H9 (cell line): ENCODE data around the gene PLAC1. TPM values are rescaled to one million over a fixed set of nuclear protein-coding genes. Genes with fewer than 3 reads are reported as not detected.

ENCODE experiments used
- DNase-seq: peaks from one replicate; pipeline ENCODE4 v3.0.0-alpha.2; 2017
- H2AFZ ChIP-seq: one replicate; pipeline ENCODE4 v1.6.1; 2013; ENCODE audit warnings: mild to moderate bottlenecking, low read length, control low read depth, moderate library complexity
- H2AK5ac ChIP-seq: 2 replicates; pipeline ENCODE4 v1.6.1; 2013; ENCODE audit warnings: low read length, control low read depth, mixed read lengths; ENCODE audit not compliant: insufficient read length
- H2BK120ac ChIP-seq: one replicate; pipeline ENCODE4 v1.6.1; 2013; ENCODE audit warnings: low read depth, mild to moderate bottlenecking, low read length, control low read depth, inconsistent platforms; ENCODE audit not compliant: poor library complexity, severe bottlenecking
- H2BK12ac ChIP-seq: 2 replicates; pipeline ENCODE4 v1.6.1; 2013; ENCODE audit warnings: low read length, control low read depth, mixed read lengths, low read depth; ENCODE audit not compliant: insufficient read length
- H2BK15ac ChIP-seq: 2 replicates; pipeline ENCODE4 v1.6.1; 2013; ENCODE audit warnings: low read depth, low read length, control low read depth
- H2BK20ac ChIP-seq: one replicate; pipeline ENCODE4 v1.6.1; 2013; ENCODE audit warnings: low read depth, mild to moderate bottlenecking, low read length, control low read depth, inconsistent platforms; ENCODE audit not compliant: poor library complexity, severe bottlenecking
- H2BK5ac ChIP-seq: 2 replicates; pipeline ENCODE4 v1.6.1; 2013; ENCODE audit warnings: low read length, control low read depth, mixed read lengths; ENCODE audit not compliant: insufficient read length
- H3K14ac ChIP-seq: 2 replicates; pipeline ENCODE4 v1.6.1; 2013; ENCODE audit warnings: low read length, control low read depth; ENCODE audit not compliant: insufficient read depth
- H3K18ac ChIP-seq: 2 replicates; pipeline ENCODE4 v1.6.1; 2013; ENCODE audit warnings: low read depth, mild to moderate bottlenecking, mixed read lengths, low read length, control low read depth; ENCODE audit not compliant: insufficient read length
- H3K23ac ChIP-seq: 2 replicates; pipeline ENCODE4 v1.6.1; 2013; ENCODE audit warnings: low read length, control low read depth, mixed read lengths, low read depth; ENCODE audit not compliant: insufficient read length
- H3K23me2 ChIP-seq: 2 replicates; pipeline ENCODE4 v1.6.1; 2013; ENCODE audit warnings: low read depth, mild to moderate bottlenecking, mixed read lengths, low read length, control low read depth; ENCODE audit not compliant: insufficient read length, poor library complexity, severe bottlenecking
- H3K27ac ChIP-seq: 2 replicates; pipeline ENCODE4 v1.5.1; 2013; ENCODE audit warnings: low read length, control low read depth, mixed read lengths, low read depth; ENCODE audit not compliant: insufficient read length
- H3K27me3 ChIP-seq: 2 replicates; pipeline ENCODE4 v1.6.1; 2013; ENCODE audit warnings: low read length, control low read depth, inconsistent platforms; ENCODE audit not compliant: insufficient read depth
- H3K4ac ChIP-seq: 2 replicates; pipeline ENCODE4 v1.6.1; 2013; ENCODE audit warnings: low read depth, mild to moderate bottlenecking, control low read depth, inconsistent platforms, low read length, moderate library complexity
- H3K4me1 ChIP-seq: 2 replicates; pipeline ENCODE4 v1.6.1; 2013; ENCODE audit warnings: low read length, control low read depth, inconsistent platforms; ENCODE audit not compliant: insufficient read depth
- H3K4me2 ChIP-seq: 2 replicates; pipeline ENCODE4 v1.6.1; 2013; ENCODE audit warnings: low read length, control low read depth, mixed read lengths; ENCODE audit not compliant: insufficient read length, insufficient read depth
- H3K56ac ChIP-seq: 2 replicates; pipeline ENCODE4 v1.6.1; 2013; ENCODE audit warnings: low read depth, mild to moderate bottlenecking, mixed read lengths, low read length, control low read depth; ENCODE audit not compliant: insufficient read length
- H3K79me1 ChIP-seq: 2 replicates; pipeline ENCODE4 v1.6.1; 2013; ENCODE audit warnings: low read depth, mild to moderate bottlenecking, moderate library complexity, low read length, control low read depth, inconsistent platforms; ENCODE audit not compliant: insufficient read depth, poor library complexity, severe bottlenecking
- H3K79me2 ChIP-seq: 2 replicates; pipeline ENCODE4 v1.6.1; 2013; ENCODE audit warnings: low read length, control low read depth, inconsistent platforms; ENCODE audit not compliant: insufficient read depth
- H3K9ac ChIP-seq: 2 replicates; pipeline ENCODE4 v1.6.1; 2013; ENCODE audit warnings: low read length, control low read depth, mixed read lengths; ENCODE audit not compliant: insufficient read length; ENCODE audit errors: extremely low read depth
- H3K9me3 ChIP-seq: one replicate; pipeline ENCODE4 v1.6.1; 2013; ENCODE audit warnings: low read depth, low read length, inconsistent platforms; ENCODE audit not compliant: control insufficient read depth
- H3T11ph ChIP-seq: one replicate; pipeline ENCODE4 v1.6.1; 2013; ENCODE audit warnings: mild to moderate bottlenecking, low read length, control low read depth, inconsistent platforms
- H4K20me1 ChIP-seq: one replicate; pipeline ENCODE4 v1.6.1; 2013; ENCODE audit not compliant: control insufficient read depth, insufficient read length, insufficient read depth
- H4K5ac ChIP-seq: 2 replicates; pipeline ENCODE4 v1.6.1; 2013; ENCODE audit warnings: low read depth, mild to moderate bottlenecking, mixed read lengths, low read length, control low read depth; ENCODE audit not compliant: insufficient read length
- H4K8ac ChIP-seq: replicated peaks from 2 replicates; pipeline ENCODE4 v1.6.1; 2013; ENCODE audit warnings: low read length, control low read depth, mixed read lengths, low read depth; ENCODE audit not compliant: insufficient read length
- H4K91ac ChIP-seq: 2 replicates; pipeline ENCODE4 v1.6.1; 2013; ENCODE audit warnings: low read depth, mild to moderate bottlenecking, moderate library complexity, mixed read lengths, low read length, control low read depth; ENCODE audit not compliant: insufficient read length
- H3K27ac Mint-ChIP-seq, 3 experiments: 2 replicates in 2 of 3; 3 replicates in 1 of 3; pipeline ENCODE4 v1.8.0; 2020 to 2021; ENCODE audit warnings: mixed read lengths in 3 of 3, mild to moderate bottlenecking in 1 of 3, moderate library complexity in 1 of 3
- H3K27me3 Mint-ChIP-seq: 2 replicates; pipeline ENCODE4 v1.8.0; 2021; ENCODE audit warnings: low read depth, mild to moderate bottlenecking, moderate library complexity, mixed read lengths
- H3K36me3 Mint-ChIP-seq, 3 experiments: 2 replicates in 2 of 3; 3 replicates in 1 of 3; pipeline ENCODE4 v1.8.0; 2020 to 2021; ENCODE audit warnings: low read depth in 3 of 3, mixed read lengths in 3 of 3; ENCODE audit not compliant: insufficient read depth in 1 of 3
- H3K4me1 Mint-ChIP-seq, 2 experiments: 2 replicates each; pipeline ENCODE4 v1.8.0; 2020; ENCODE audit warnings: mixed read lengths in 2 of 2
- H3K4me3 Mint-ChIP-seq, 2 experiments: 2 replicates in 1 of 2; 3 replicates in 1 of 2; pipeline ENCODE4 v1.8.0; 2020 to 2021; ENCODE audit warnings: mild to moderate bottlenecking in 2 of 2, mixed read lengths in 2 of 2, moderate library complexity in 1 of 2
- H3K9me3 Mint-ChIP-seq, 2 experiments: 2 replicates in 1 of 2; 3 replicates in 1 of 2; pipeline ENCODE4 v1.8.0; 2020; ENCODE audit warnings: mild to moderate bottlenecking in 2 of 2, mixed read lengths in 2 of 2, moderate library complexity in 1 of 2
- CTCF ChIP-seq: fragments of 200-600 bp; sonication (generic); conservative IDR thresholded peaks from 3 replicates; pipeline ENCODE4 v1.8.0; 2021; ENCODE audit warnings: antibody characterized with exemption, mild to moderate bottlenecking
- WGBS: extraction: QIAGEN DNeasy Blood & Tissue Kit; methylation state at CpG from one replicate; pipeline ENCODE4 v1.1.7; 2013; ENCODE audit warnings: missing lambda C conversion rate, low lambda C conversion rate, mixed read lengths; ENCODE audit not compliant: insufficient read length; ENCODE audit errors: extremely low coverage; 5-methylcytosine and 5-hydroxymethylcytosine counted together
- total RNA-seq: library from RNA; stranded (reverse); gene quantifications from 2 replicates; pipeline ENCODE4 v1.2.1, GENCODE V29; 2021

The PLAC1 gene
- total RNA-seq, 1 experiment from 2014 or later: 0.68 TPM

DNA sequence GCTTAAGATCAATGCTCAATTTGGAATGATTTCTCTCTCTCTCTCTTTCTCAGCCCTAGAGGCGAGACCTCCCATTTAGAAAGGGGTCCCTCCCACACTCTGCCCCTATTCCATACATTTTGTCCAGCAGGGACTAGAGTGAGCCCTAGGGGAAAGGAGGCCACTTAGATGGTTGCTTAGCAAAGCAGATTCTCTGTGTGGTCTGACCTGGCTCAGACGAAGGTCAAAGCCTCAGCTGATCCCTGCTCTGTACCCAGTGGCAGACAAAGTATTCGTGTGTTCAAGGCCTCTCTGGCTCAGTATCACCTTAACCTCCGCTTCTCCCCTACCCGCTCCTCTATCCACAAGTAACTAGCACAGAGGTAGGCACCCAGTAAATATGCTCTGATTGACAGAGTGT lies 120.0 kb downstream of the PLAC1 start:
- TF ChIP-seq CTCF: no peak

More for the DNA sequence above, 120.0 kb downstream of the PLAC1 start:
- H3K27ac ChIP-seq: no peak overlapping the region
- H2AK5ac ChIP-seq: no peak overlapping the region
- H3K4me3 Mint-ChIP-seq: no peak overlapping the region
- H3K79me1 ChIP-seq: no peaks in the 10 kb centered on the region
- no peak overlapping the region for H2BK15ac ChIP-seq
- H2BK12ac ChIP-seq: no peak overlapping the region
- H4K5ac ChIP-seq: no peak overlapping the region
- no peak overlapping the region for H3K4ac ChIP-seq
- H3K27me3 ChIP-seq: no peaks in the 10 kb centered on the region; the same call in 1 of the 2 replicates
- no peaks in the 10 kb centered on the region for H4K20me1 ChIP-seq
- H3K27ac Mint-ChIP-seq: no peak overlapping the region
- H2BK5ac ChIP-seq: no peak overlapping the region
- no peak overlapping the region for H3T11ph ChIP-seq
- H2AFZ ChIP-seq: no peak overlapping the region
- no peak overlapping the region for H3K23ac ChIP-seq
- no peak overlapping the region for H2BK20ac ChIP-seq
- H2BK120ac ChIP-seq: no peak overlapping the region
- H3K36me3 Mint-ChIP-seq: peaks cover 0 to 6% (median 0%) of the 10 kb centered on the region in 3 experiments; a peak in 2 of 7 replicates
- no CpG with 5 or more reads among the region's 5 CpGs for WGBS
- H3K9me3 Mint-ChIP-seq: peaks cover 5 to 66% of the 10 kb centered on the region in 2 experiments; a peak in 4 of 5 replicates
- no peaks in the 10 kb centered on the region for H3K23me2 ChIP-seq
- H4K8ac ChIP-seq: no peak overlapping the region
- DNase-seq: no peak
- no peak overlapping the region for H4K91ac ChIP-seq
- H3K18ac ChIP-seq: no peak overlapping the region
- peaks cover 22 to 32% of the 10 kb centered on the region in 2 experiments for H3K4me1 Mint-ChIP-seq
- no peaks in the 10 kb centered on the region for H3K79me2 ChIP-seq
- no peak overlapping the region for H3K9ac ChIP-seq
- no peak overlapping the region for H3K14ac ChIP-seq
- no peak overlapping the region for H3K56ac ChIP-seq
- no peak overlapping the region for H3K4me2 ChIP-seq
- no peaks in the 10 kb centered on the region for H3K9me3 ChIP-seq
- peaks cover 8% of the 10 kb centered on the region for H3K4me1 ChIP-seq
- peaks cover 10% of the 10 kb centered on the region for H3K27me3 Mint-ChIP-seq
